Stimulated activated CD8-positive, alpha-beta memory T cell treated with anti-CD3 and anti-CD28 coated beads, Interleukin-15, amount 100 ng/mL, for 24 hours (primary cell): ENCODE results near the gene NF2.

ENCODE experiments used
- DNase-seq: peaks from one replicate; pipeline ENCODE4 v3.0.0-alpha.2; 2020; ENCODE audit warnings: low read depth

Gene NF2

DNA sequence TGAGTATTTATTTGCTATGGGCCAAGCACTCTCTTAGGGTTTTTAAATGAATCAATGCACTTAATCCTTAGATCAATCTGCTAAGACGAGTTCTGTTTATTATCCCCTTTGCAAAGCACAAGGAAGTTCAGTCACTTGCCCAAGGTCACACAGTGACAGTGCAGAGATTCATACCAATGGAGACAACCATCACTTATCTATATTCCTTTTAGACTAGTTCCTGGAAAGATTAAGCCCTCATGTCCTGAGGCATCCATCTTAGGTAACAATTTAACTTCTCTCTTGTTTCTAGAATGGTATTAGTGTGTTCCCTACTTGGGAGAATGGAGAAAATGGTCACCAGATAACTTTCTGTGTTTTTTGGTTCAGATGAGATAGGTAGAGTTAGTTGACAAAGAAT lies 28.3 kb downstream of the NF2 start:
- no peak for DNase-seq

DNA sequence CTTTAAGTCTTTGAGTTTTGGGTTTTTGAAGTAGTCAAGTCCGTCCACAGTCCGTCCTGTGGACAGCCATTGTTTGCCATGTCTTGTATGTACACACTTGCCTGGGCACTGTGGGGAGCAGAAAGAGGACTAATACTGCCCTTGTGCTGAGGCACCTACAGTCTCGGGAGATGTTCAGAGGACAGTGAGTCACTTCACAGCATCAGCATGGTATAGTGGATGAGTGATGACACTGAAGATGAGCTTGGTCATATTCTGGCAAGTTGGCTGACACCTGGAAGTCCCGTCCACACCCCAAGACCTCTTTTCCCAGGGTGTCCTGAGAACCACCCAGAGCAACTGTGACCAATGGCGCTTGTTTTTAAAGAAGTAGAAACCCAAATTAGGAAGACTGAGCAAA lies 29.2 kb downstream of the NF2 start:
- no peak for DNase-seq

DNA sequence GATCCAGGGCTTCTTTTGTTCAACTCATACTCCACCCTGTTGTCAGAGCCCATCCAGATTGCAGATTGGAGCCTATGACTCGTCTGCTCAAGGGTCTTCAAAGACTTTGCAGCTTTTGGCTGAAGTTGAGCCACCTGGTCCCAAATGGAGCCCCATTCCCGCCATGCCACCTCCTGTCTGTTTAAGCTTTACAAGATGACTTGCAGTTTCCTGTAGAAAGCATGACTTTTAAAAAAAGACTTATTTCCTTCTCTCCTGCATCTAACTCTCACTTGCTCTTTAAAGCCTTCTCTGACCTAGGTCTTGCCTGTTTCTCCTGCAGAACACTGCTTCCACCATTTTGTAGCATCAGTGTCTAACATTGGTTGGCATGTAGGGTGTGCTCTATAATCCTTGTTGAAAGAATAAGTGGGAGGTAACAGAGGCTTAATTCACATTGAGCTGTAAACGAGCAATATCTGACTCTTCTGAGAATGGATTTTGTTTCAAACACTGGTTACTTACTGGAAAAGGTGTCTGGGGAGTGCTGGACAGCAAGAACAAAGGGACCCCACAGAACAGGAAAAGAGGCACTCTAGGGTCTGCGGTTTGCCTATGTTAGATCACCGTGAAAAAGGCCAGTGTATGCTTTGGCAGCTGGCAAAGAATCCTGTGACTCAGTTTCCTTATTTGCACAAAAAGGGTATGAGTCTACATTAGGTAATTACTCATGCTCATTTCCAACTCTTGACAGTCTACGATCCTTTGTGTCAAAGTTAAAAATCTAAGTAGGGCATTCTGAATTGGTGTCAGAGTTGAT lies 30.3 kb downstream of the NF2 start:
- DNase-seq = no peak

DNA sequence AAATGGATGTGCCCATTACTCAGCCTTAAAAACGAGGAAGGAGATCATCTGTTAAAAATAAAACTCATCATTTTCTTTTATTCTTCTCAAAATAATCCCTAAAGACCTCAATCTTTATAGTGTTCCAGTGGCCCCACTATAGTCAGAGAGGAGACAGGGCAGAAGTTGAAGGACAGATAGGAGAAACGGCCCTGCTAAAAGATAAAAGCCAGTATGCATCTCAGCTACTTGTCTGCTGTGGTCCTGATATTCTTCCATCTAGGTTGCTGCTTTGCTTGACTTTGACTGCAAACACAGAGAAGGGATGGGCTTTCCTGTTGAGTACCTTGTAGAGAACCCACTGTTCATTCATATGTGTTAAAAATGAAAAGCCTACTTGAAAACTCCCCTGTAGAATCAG lies 31.4 kb downstream of the NF2 start:
- DNase-seq = no peak

DNA sequence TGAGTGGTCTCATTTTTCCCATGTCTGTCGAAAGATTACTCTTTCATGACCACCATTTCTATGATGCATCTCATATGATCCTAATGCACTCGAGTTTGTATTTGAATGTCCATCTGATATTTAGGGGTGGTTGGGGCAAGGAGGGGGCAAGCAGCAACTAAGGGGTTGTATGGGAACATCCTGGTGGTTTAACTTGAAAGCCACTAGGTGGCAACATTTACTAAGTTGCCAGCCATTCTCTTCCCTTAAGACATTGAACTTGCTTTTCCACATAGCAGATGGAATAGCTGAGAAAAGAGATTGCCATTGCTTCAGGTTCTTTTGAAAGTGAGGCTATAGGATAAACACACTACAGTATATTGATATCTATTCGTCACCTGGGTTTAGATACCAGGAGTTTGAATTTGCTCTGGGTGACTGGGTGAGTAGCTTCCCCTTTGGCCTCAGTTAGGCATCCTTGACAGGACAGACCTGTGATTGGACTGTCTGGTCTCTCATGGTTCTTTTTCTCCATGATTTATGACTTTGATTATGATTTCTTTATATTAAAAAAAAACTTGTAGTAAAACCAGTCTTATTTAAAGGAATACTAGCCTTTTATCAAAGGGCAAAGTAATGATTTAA lies 32.4 kb downstream of the NF2 start:
- DNase-seq = no peak

DNA sequence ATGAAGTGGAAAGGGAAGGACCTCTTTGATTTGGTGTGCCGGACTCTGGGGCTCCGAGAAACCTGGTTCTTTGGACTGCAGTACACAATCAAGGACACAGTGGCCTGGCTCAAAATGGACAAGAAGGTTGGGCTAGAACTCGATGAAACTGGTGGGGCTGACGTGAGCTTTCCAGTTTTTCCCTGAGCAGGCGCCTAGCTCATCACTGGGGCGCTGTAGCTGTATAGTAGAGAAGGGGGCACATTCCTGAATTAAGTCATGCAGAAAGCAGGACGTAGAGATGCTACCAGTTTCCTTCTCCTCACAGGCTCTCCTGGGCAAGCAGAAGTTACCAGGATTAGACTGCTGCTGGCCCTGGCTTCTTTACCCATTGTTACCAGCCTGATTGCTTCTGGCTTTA lies 33.3 kb downstream of the NF2 start:
- no peak for DNase-seq

DNA sequence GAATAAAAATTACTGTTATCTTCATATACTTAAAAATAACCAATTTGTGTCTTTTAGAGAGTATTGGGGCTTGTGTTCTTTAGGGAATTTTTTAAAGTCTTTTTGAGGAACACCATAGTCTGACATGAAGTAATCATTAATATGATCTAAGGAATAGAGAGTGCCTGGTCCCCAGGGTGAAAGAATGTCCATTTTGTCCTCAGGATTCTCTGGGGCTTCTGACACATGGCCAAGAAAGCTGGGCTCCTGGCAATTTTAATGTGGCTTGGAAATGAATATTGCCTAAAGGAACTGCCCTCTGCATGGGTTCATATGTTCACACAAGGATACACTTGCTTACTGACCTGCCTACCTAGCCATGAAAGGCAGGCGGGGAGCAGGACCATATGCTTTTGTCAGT lies 33.7 kb downstream of the NF2 start:
- DNase-seq = no peak

DNA sequence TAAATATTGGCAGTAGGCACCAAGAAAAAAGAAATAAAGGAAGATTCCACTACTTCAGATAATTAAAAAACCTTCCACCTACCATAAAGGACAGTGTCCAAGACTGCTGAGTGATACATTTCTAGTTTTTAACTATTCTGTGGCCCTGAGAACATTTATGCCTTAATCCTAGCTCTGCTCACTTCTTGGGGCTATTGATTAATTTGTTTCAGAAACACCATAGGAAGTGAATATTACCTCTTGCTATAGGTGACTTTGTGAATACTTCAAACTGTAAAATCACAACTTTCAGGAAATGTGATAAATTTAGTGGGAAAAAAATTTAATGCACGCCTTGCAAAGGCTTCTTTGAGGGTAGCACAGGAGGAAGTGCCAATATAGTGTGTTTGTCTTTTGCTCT lies 35.2 kb downstream of the NF2 start:
- DNase-seq = no peak

DNA sequence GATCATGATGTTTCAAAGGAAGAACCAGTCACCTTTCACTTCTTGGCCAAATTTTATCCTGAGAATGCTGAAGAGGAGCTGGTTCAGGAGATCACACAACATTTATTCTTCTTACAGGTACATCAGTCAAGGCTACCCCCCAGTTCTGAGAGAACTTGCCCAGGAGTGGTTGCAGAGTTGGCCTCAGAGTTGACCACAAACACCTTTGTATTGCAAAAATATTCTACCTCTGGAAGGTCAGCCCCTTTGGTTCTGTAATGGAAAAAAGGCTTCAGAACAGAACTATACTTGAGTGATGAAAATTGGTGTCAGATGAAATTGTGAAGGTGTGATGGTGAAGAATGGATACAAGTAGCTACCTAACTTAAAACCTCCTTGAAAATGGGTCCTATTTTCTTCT lies 35.7 kb downstream of the NF2 start:
- DNase-seq = no peak

DNA sequence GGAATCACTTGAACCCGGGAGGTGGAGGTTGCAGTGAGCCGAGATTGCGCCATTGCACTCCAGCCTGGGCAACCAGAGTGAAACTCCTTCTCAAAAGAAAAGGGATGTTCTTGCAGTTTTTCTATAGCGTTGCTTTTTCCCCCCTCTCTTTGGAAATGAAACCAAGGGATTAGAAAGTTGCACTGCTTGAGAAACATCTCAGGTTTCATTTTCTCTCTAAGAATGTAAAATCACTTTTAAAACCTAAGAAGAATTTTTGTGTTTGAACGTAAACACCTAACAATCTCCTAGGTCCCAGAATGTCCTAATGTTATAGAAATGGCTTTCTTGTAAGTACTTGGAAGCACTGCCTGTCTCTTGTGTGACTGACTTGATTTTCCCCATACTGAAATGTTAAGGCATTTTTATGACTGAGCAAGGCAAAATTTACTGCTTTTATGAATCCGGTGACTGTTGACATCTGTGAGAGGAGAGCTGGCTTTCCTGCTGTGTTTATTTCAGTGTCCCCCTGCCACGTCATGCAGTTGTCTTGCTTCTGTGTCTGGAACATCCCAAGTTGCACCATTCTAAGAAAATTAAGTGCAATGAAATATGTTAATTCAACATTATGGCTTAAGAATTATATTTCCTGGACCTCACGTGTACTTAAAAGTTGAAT lies 37.7 kb downstream of the NF2 start:
- no peak for DNase-seq

DNA sequence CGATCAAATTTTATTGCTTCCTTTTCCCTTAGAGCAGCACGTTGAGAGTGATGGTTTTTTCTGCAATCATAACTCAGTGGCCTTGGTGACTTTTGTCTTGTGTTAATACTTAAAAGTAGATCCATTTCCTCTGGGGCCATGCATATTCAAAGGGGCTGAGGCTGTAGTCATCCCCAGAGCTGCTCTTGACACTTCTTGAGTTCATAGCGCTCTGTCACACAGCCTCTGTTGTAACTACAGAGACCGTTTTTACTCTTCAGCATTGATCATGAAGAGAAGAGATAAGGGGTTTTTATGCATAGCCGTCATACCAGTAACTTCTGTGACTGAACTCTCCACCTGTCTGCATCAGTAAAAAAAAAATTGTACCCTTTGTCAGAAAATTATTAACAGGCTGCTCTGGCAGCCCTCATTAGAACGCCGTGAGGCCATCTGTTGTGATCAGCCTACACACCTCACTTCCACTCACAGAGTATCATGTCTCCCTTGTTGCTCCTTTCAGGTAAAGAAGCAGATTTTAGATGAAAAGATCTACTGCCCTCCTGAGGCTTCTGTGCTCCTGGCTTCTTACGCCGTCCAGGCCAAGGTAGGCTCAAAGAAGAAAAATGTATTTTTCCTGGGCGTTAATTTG lies 38.4 kb downstream of the NF2 start:
- DNase-seq = no peak

DNA sequence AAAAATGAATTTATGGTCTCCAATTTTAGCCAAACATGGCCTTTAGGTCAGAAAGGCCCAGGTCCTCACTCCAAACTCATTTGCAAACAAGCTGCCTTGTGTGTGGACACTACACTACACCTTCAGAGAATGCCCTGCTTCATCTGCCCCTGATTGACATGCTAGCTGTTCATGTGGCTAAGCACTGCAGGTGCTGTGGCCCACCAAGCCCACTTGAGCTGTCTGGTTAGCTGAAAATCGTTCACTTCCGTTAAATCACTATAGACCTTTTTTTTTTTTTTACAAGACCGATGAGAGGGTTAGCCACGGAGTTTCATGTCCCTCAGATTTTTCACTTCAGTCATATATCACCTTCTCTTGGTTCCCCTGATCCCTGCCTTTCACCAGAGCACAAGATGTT lies 39.3 kb downstream of the NF2 start:
- no peak for DNase-seq

DNA sequence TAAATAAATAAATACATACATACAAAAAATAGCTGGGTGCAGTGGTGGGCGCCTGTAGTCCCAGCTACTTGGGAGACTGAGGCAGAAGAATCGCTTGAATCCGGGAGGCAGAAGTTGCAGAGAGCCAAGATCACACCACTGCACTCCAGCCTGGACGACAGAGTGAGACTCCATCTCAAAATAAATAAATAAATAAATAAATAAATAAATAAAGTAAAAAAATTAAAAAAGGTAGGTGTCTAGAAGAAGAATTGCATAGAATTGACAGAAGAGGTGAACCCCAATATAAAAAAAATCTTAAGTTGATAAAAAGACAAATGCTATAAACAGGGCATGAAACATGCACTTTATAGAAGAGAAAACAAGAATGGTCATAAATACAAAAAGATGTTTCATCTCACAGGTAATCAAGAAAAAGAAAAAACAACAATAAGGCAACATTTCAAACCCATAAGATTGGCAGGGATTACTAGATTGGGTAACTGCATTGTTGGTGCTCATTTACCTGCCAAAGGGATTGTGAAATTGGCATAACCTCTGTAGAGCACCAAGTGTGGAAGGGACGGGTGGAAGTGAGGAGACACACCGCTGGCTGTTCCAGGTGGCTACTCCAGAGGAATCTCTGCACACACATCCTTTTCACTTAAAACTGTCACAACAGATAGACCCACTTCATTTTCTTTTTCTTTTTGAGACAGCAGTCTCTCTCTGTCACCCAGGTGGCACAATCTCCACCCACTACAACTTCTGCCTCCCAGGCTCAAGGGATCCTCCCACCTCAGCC lies 44.7 kb downstream of the NF2 start:
- DNase-seq = no peak

DNA sequence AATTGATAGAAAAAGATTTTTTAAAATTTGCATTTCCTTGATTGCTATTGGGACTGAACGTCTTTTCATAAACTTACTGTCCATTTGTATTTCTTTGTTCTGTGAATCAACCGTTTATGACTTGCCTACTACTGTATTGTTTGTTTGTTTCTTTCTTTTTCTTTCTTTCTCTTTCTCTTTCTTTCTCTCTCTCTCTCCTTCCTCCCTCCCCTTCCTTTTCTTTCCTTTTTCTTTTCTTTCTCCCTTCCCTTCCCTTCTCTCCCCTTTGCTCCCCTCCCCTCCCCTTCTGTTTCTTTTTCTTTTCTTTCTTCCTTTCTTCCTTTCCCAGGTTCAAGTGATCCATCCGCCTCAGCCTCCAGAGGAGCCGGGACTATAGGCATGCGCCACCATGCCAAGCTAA lies 46.9 kb downstream of the NF2 start:
- DNase-seq = no peak

DNA sequence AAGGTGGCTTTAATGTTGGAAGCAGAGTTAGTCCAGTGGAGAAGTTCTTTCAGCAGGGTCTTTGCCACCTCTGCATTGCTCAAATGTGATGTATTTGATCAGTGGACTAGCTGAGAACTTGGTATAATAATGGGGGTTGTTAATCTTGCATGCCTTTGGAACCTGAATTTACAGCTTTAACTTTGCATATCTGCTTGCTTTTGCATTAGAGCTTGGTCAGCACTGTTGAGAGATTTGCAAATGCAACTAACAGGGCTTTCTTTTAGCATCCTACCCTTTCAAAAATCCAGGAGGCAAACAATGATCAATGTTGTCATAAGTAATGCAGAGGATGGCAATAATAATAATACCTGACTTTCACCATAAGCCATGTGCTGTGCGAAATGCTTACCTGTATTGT lies 48.2 kb downstream of the NF2 start:
- no peak for DNase-seq

DNA sequence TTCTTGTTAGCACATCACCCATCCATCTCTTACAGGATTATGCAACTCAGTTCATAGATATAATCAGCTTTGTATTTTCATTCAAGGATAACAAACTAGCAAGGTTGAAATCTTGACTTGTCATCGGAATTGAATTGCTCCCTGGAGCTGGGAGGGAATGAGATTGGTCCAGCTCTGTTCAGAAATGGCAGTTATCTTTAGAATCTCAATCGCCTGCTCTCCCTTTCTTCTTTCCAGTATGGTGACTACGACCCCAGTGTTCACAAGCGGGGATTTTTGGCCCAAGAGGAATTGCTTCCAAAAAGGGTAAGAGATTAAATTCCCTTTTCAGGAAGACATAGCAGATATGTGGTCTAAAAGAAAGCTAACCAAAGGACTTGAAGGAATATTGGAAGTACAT lies 51.0 kb downstream of the NF2 start:
- DNase-seq = no peak

DNA sequence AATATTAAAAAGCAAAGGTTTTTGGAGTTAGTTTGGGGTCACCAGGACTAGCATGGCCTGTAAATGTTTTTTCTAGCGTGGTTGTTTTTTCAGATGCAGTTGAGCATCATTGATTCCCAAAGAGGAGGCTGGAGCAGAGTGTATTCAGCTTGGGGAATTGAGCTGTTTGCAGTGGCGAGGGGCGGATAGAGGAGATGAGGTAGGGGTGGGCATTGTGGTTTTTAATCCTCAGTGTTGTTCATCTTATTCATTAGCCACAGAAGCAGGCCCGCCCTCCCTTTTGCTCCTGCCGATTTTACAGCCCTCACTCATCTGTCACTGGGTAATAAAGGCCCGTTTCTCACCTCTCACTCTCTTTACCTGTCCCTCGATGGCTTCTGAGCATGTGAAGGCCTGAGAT lies 51.4 kb downstream of the NF2 start:
- DNase-seq = no peak

DNA sequence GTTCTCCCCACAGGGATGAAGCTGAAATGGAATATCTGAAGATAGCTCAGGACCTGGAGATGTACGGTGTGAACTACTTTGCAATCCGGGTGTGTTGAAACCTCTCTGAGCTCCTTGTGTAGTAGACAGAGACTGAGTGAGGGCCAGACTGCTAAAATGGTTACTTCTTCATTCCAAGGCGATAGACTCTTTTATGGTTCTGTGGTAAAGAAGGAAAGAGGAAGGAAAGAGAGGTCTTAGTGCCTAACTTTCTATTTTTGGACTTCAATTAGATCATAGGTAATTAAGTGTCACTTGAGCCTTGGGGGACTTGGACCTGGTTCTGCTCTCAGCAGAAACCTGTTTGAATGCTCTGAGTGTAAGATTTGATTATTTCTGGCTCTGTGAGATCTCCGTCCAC lies 54.7 kb downstream of the NF2 start:
- DNase-seq = no peak

DNA sequence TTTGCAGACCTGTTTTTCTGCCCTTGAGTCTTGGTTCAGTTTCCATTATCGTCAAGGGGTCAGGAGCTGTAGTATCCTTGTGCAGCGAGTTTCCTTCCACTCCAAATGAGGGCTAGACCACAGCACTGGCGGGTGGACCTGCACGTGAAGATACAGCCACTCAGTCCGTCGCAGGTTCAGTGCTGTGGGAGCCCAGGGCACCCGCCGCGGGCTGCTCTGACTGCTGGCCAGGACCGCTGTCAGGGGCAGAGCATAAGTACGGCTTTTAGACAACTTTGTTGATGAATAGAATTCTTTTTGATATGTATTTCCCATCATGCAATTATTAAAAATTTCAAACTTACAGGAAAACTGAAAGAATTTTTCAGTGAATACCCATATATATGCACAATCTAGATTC lies 56.6 kb downstream of the NF2 start:
- no peak for DNase-seq

DNA sequence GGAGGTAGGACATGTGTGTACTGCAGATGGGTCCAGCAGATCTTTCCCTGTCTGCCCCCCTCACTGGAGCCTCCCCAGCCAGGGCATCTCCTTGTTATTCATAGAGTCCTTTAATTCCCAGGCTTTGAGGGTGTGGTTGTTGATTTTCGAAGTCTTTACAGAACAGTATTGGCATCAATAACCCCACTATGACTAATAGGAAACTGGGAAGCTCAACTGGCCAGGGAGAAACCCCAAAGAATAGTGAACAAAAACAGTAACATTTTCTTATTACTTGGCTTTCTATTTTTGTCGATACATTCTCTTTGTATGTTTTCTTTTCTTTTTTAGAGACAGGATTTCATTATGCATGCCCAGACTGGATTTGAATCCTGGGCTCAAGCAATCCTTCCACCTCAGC lies 57.9 kb downstream of the NF2 start:
- DNase-seq = no peak

DNA sequence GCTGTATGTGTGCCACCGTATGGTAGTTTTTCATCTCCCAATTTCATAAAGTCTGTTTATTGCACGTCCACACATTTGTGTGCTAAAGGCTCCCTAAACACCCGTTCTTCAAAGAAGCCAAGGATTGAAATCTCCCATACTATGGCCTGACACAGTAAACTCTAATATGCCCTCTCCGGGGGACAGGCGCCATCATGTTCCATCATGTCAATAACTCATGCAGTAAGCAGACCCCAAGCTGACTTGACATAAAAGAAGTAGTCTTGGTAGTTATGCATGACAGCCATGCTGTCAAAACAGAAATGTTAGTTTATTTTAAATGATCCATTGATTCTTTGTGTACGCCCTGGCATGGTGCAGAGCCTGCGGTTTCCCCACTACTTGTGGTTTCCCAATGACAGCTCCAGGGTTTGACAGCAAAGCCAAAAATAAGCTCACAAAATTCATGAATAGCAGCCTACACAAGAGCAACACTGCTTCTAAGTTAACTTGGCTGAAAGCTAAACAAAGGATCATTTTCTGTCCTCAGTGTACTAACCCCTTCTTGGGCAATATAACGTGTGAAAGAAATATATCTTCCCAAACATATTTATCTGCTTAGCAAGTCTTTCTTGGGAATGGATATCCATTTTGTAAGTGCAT lies 59.9 kb downstream of the NF2 start:
- DNase-seq = no peak

DNA sequence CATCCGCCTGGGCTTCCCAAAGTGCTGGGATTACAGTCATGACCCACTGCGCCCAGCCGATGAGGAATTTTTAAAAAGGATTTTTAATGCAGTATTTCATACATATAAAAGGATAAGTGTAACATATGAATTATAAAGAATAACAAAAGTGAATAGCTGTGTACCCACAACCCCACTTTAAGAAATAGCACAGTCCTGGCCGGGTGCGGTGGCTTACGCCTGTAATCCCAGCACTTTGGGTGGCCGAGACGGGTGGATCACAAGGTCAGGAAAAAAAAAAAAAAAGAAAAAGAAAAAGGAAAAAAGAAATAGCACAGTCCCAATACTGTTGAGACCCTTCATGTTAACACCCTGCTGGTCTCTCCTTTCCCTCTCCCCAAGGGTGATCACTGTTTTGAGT lies 62.1 kb downstream of the NF2 start:
- no peak for DNase-seq
